Neutrophil (primary cell): ENCODE results near the gene TMC1.

Experiments used
- H3K27ac ChIP-seq: fragments of 200-600 bp; sonication (generic); 2 replicates; pipeline ENCODE4 v1.5.1; 2016; ENCODE audit warnings: mild to moderate bottlenecking, moderate library complexity
- H3K27me3 ChIP-seq: fragments of 200-600 bp; sonication (generic); 2 replicates; pipeline ENCODE4 v1.6.0; 2016; ENCODE audit warnings: mild to moderate bottlenecking
- H3K36me3 ChIP-seq: fragments of 200-600 bp; sonication (generic); 2 replicates; pipeline ENCODE4 v1.5.1; 2017
- H3K4me1 ChIP-seq, 2 experiments: fragments of 200-600 bp in 1 of 2; sonication (generic) in 1 of 2; 1 replicate in 1 of 2; 2 replicates in 1 of 2; pipeline versions ENCODE4 v1.5.1 to v1.6.1; 2013 to 2016; ENCODE audit warnings: low read depth in 1 of 2, low read length in 1 of 2, mild to moderate bottlenecking in 1 of 2, moderate library complexity in 1 of 2; ENCODE audit not compliant: control insufficient read depth in 1 of 2, insufficient read depth in 1 of 2
- H3K4me3 ChIP-seq, 2 experiments: fragments of 200-600 bp in 1 of 2; sonication (generic) in 1 of 2; 1 replicate in 1 of 2; 2 replicates in 1 of 2; pipeline ENCODE4 v1.5.1; 2013 to 2016; ENCODE audit warnings: low read depth in 1 of 2, low read length in 1 of 2, mild to moderate bottlenecking in 1 of 2, moderate library complexity in 1 of 2
- H3K9me3 ChIP-seq: fragments of 200-600 bp; sonication (generic); 2 replicates; pipeline ENCODE4 v1.5.1; 2016
- CTCF ChIP-seq: fragments of 200-600 bp; sonication (generic); IDR thresholded peaks from 2 replicates; pipeline ENCODE4 v1.5.1; 2016; ENCODE audit warnings: antibody characterized with exemption

Gene TMC1

GRCh38 chr9:72789885-72790284, 268.5 kb downstream of the TMC1 start:
- H3K27ac ChIP-seq, result no peak overlapping the region
- no peaks in the 10 kb centered on the region for H3K4me1 ChIP-seq
- H3K4me3 ChIP-seq, result no peak overlapping the region
- TF ChIP-seq CTCF, result no peak
- no peaks in the 10 kb centered on the region for H3K27me3 ChIP-seq
- H3K36me3 ChIP-seq, result no peaks in the 10 kb centered on the region
- H3K9me3 ChIP-seq, result no peaks in the 10 kb centered on the region

- Histone ChIP-seq H3K27ac (no peak overlapping the region), H3K36me3 (no peaks in the 10 kb centered on the region), H3K4me1 (no peaks in the 10 kb centered on the region), H3K4me3 (no peak overlapping the region), H3K27me3 (no peaks in the 10 kb centered on the region), H3K9me3 (no peaks in the 10 kb centered on the region)
- no peak for TF ChIP-seq CTCF
Observed at GRCh38 chr9:72790989-72791388, 269.6 kb downstream of the TMC1 start.

- no peak overlapping the region for H3K27ac ChIP-seq
- H3K36me3 ChIP-seq, result no peaks in the 10 kb centered on the region
- no peaks in the 10 kb centered on the region for H3K4me1 ChIP-seq
- TF ChIP-seq CTCF, result no peak
- H3K27me3 ChIP-seq, result no peaks in the 10 kb centered on the region
- H3K9me3 ChIP-seq, result no peaks in the 10 kb centered on the region
- H3K4me3 ChIP-seq, result no peak overlapping the region
Observed at GRCh38 chr9:72791436-72791835, 270.0 kb downstream of the TMC1 start.

- H3K36me3 ChIP-seq, result no peaks in the 10 kb centered on the region
- H3K4me3 ChIP-seq, result no peak overlapping the region
- no peak for TF ChIP-seq CTCF
- no peaks in the 10 kb centered on the region for H3K27me3 ChIP-seq
- no peaks in the 10 kb centered on the region for H3K9me3 ChIP-seq
- no peaks in the 10 kb centered on the region for H3K4me1 ChIP-seq
- H3K27ac ChIP-seq, result no peak overlapping the region
Observed at GRCh38 chr9:72794946-72795345, 273.5 kb downstream of the TMC1 start.

- H3K27ac ChIP-seq, result no peak overlapping the region
- no peaks in the 10 kb centered on the region for H3K9me3 ChIP-seq
- no peaks in the 10 kb centered on the region for H3K36me3 ChIP-seq
- H3K27me3 ChIP-seq, result no peaks in the 10 kb centered on the region
- TF ChIP-seq CTCF, result no peak
- no peak overlapping the region for H3K4me3 ChIP-seq
- no peaks in the 10 kb centered on the region for H3K4me1 ChIP-seq
Observed at GRCh38 chr9:72800328-72800994, 279.1 kb downstream of the TMC1 start.
